ENCODE measurements around the gene SNX17.

SNX17 gene

DNA sequence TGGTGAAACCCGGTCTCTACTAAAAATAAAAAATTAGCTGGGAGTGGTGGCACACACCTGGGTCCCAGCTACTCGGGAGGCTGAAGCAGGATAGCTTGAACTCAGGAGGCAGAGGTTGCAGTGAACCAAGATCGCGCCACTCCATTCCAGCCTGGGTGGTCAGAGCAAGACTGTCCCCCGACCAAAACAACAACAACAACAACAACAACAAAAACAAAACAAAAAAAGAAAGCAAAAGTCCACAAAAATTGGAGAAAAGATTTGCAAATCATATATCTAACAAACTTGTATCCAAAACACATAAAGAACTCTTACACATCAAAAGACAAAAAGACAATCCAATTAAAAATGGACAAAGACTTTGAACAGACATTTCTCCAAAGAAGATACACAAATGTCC is 28.5 kb downstream of the SNX17 start:
- H3K27ac ChIP-seq (ENCODE audit: low read depth, low read length, poor library complexity, severe bottlenecking): no peak overlapping the region
- H3K27me3 ChIP-seq (ENCODE audit: insufficient read depth, low read length): no peaks in the 10 kb centered on the region
- no peaks in the 10 kb centered on the region for H3K4me1 ChIP-seq (ENCODE audit: insufficient read depth, low read length, severe bottlenecking)
- H3K9me2 ChIP-seq (ENCODE audit: low read depth, low read length): no peaks in the 10 kb centered on the region
- H3K9ac ChIP-seq (ENCODE audit: low read length): no peak overlapping the region
- H3F3A ChIP-seq (ENCODE audit: insufficient read depth, low read length): no peaks in the 10 kb centered on the region
- peaks cover 57% of the 10 kb centered on the region for H3K36me3 ChIP-seq (ENCODE audit: insufficient read depth, low read length)
- no peaks in the 10 kb centered on the region for H4K20me1 ChIP-seq (ENCODE audit: insufficient read depth, low read length)
- no peak overlapping the region for H3K4me3 ChIP-seq (ENCODE audit: low read depth, low read length, poor library complexity, severe bottlenecking)
- H3K4me2 ChIP-seq (ENCODE audit: low read length): no peak overlapping the region
- TF ChIP-seq CTCF (IDR thresholded peaks at IDR 0.05; ENCODE audit: low read length) (no peak), EZH2 (IDR thresholded peaks at IDR 0.05; ENCODE audit: borderline replicate concordance, low read length) (no peak)
- H3K79me2 ChIP-seq (ENCODE audit: insufficient read depth, low read length): peaks cover 97% of the 10 kb centered on the region
- H2AFZ ChIP-seq (ENCODE audit: low read length): no peak overlapping the region
- no peaks in the 10 kb centered on the region for H3K9me3 ChIP-seq (ENCODE audit: low read length)

- Histone ChIP-seq H3K9ac (ENCODE audit: low read length) (no peak overlapping the region), H3K27me3 (ENCODE audit: insufficient read depth, low read length) (no peaks in the 10 kb centered on the region), H3K9me2 (ENCODE audit: low read depth, low read length) (no peaks in the 10 kb centered on the region), H3K4me3 (ENCODE audit: low read depth, low read length, poor library complexity, severe bottlenecking) (no peak overlapping the region), H2AFZ (ENCODE audit: low read length) (no peak overlapping the region), H3K4me1 (ENCODE audit: insufficient read depth, low read length, severe bottlenecking) (no peaks in the 10 kb centered on the region), H3K79me2 (ENCODE audit: insufficient read depth, low read length) (peaks cover 97% of the 10 kb centered on the region), H3K9me3 (ENCODE audit: low read length) (no peaks in the 10 kb centered on the region), H3K36me3 (ENCODE audit: insufficient read depth, low read length) (peaks cover 69% of the 10 kb centered on the region), H3F3A (ENCODE audit: insufficient read depth, low read length) (no peaks in the 10 kb centered on the region), H3K27ac (ENCODE audit: low read depth, low read length, poor library complexity, severe bottlenecking) (no peak overlapping the region), H3K4me2 (ENCODE audit: low read length) (no peak overlapping the region), H4K20me1 (ENCODE audit: insufficient read depth, low read length) (no peaks in the 10 kb centered on the region)
- TF ChIP-seq EZH2 (IDR thresholded peaks at IDR 0.05; ENCODE audit: borderline replicate concordance, low read length) (no peak), CTCF (IDR thresholded peaks at IDR 0.05; ENCODE audit: low read length) (no peak)
Measured at GRCh38 chr2:27400348-27401135, 30.1 kb downstream of the SNX17 start.

DNA sequence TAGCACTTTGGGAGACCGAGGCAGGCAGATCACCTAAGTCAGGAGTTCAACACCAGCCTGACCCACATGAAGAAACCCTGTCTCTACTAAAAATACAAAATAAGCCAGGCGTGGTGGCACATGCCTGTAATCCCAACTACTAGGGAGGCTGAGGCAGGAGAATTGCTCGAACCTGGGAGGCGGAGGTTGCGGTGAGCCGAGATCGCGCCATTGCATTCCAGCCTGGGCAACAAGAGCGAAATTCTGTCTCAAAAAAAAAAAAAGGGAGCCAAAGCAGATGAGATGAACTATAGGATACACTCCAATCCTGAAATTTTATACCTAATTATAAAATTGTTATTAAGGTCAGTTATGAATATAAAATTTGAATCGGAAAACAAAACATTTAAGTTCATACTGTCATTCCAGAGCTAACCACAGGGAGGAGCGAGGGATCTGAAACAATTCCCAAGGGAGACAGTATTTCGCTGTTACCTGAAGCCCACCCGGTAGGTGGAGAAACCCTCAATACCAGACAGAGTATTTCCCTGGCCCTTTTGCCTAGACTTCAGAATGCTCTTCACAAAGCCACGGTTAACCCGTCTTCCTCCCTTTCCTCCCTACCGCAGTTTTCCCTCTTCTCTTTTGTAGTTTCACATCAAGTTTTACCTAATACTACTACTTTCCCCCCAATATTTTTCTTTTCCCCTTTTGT is 37.5 kb downstream of the SNX17 start:
- TF ChIP-seq CTCF (IDR thresholded peaks at IDR 0.05; ENCODE audit: low read length): peak; percentile 37; the same call in 1 of the 2 replicates
- TF ChIP-seq EZH2 (IDR thresholded peaks at IDR 0.05; ENCODE audit: borderline replicate concordance, low read length): no peak
- Histone ChIP-seq H3K9ac (ENCODE audit: low read length) (peak overlapping the region; percentile 99), H3K4me1 (ENCODE audit: insufficient read depth, low read length, severe bottlenecking) (peaks cover 30% of the 10 kb centered on the region), H3K36me3 (ENCODE audit: insufficient read depth, low read length) (peaks cover 41% of the 10 kb centered on the region), H3K4me3 (ENCODE audit: low read depth, low read length, poor library complexity, severe bottlenecking) (peak overlapping the region; percentile 100), H3K9me2 (ENCODE audit: low read depth, low read length) (no peaks in the 10 kb centered on the region), H3K79me2 (ENCODE audit: insufficient read depth, low read length) (peaks cover 63% of the 10 kb centered on the region), H3K4me2 (ENCODE audit: low read length) (peak overlapping the region; percentile 89), H3K27me3 (ENCODE audit: insufficient read depth, low read length) (no peaks in the 10 kb centered on the region), H3K9me3 (ENCODE audit: low read length) (no peaks in the 10 kb centered on the region), H3F3A (ENCODE audit: insufficient read depth, low read length) (no peaks in the 10 kb centered on the region), H4K20me1 (ENCODE audit: insufficient read depth, low read length) (no peaks in the 10 kb centered on the region), H2AFZ (ENCODE audit: low read length) (no peak overlapping the region), H3K27ac (ENCODE audit: low read depth, low read length, poor library complexity, severe bottlenecking) (no peak overlapping the region)
